GM12801 (cell line): Measurements from ENCODE around the gene SLC38A11.

Source experiments
- TF ChIP-seq, protein P1 (sequence below): IDR thresholded peaks from one replicate; pipeline ENCODE4 v1.5.1; 2011; ENCODE audit warnings: control low read depth; ENCODE audit not compliant: insufficient read length; ENCODE audit errors: extremely low read depth

Gene SLC38A11

DNA sequence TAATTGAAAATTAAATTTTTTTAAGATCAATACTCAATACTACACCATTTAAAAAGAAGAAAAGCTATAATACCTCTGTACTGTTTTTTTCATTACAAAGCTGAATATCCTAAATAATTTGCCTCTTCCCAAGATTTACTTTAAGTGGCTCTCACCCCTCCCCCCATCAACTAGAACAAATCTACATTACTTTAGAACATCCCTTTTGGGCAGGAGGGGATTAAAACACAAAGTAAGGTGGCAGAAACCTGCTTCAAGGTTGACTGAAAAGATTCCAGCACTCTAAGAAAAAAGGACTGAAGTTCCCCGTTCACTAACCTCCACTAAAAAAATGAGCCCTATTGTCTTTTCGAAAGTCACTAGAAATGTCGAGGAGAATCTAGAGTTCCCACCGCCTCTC, 42.3 kb downstream of the SLC38A11 start:
- TF ChIP-seq, protein P1, sequence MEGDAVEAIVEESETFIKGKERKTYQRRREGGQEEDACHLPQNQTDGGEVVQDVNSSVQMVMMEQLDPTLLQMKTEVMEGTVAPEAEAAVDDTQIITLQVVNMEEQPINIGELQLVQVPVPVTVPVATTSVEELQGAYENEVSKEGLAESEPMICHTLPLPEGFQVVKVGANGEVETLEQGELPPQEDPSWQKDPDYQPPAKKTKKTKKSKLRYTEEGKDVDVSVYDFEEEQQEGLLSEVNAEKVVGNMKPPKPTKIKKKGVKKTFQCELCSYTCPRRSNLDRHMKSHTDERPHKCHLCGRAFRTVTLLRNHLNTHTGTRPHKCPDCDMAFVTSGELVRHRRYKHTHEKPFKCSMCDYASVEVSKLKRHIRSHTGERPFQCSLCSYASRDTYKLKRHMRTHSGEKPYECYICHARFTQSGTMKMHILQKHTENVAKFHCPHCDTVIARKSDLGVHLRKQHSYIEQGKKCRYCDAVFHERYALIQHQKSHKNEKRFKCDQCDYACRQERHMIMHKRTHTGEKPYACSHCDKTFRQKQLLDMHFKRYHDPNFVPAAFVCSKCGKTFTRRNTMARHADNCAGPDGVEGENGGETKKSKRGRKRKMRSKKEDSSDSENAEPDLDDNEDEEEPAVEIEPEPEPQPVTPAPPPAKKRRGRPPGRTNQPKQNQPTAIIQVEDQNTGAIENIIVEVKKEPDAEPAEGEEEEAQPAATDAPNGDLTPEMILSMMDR = no peak

DNA sequence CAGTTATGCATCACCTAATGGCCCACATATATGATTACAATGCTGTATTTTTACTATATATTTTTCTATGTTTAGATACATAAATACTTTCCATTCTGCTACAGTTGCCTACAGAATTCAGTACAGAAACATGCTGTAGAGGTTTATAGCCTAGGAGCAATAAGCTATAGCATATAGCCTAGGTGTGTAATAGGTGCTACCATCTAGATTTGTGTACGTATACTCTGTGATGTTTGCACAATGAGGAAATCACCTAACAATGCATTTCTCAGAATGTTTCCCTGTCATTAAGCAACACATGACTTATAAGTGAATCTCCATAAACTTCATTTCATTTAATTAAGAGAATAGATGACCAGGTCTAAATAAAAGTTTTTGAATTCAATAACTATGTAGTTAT, 43.5 kb downstream of the SLC38A11 start:
- TF ChIP-seq, protein P1 = no peak

GRCh38 chr2:164910101-164910899, 45.0 kb downstream of the SLC38A11 start:
- TF ChIP-seq, protein P1 = no peak

GRCh38 chr2:164906947-164907346, 48.4 kb downstream of the SLC38A11 start:
- TF ChIP-seq, protein P1 = no peak

GRCh38 chr2:164905307-164905706, 50.0 kb downstream of the SLC38A11 start:
- TF ChIP-seq, protein P1 = no peak

DNA sequence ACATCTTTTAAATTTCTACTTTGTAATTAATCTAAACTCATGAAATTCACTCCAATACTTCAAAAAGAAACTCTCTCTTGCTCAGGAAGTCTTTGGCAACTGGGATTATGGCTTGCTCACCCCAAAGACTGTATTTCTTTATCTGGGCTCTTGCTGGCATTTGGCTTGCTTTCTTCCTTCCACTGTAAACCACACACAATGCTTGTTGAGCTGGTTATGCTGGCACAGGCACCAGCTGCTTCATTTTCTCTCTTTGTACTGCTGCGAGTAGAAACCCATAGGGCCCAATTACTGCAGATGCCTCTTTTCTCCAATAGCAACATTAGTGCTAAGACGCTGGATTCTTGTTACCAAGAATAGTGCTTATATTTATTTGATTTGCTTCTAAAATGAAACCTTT, 51.4 kb downstream of the SLC38A11 start:
- TF ChIP-seq, protein P1 = no peak

DNA sequence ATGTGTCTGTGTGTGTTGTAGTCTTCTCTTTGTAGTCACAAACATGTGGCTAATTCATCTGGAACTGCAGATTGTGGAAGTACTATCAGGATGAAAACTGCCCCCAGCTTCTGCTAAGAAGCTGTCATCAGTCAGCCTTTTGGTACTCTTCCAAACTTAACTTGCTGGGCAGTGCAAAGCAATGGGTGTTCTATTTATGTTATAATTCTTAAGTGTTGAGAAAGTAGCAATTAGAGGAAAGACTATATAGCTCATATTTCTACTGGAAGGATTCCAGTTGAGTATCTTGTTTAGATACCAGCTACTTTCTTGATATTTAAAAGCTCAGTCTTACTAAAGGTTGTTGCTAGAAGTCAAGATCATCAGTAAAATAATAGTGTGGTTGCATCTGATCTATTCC, 52.1 kb downstream of the SLC38A11 start:
- TF ChIP-seq, protein P1 = no peak
